Right lung (tissue), 10 donors: ENCODE measurements around the gene ATP6V0A4. TPM values are rescaled to one million over a fixed set of nuclear protein-coding genes. Genes with fewer than 3 reads are reported as not detected.
"Not testable (repeated sequence)": the region's sequence is repeated elsewhere in the genome, so short reads cannot be mapped to it uniquely, and the experiment has no call there.

ENCODE experiments used
- DNase-seq, 2 donors: peaks; one replicate each; pipeline ENCODE4 v3.0.0-alpha.2; 2013
- long read RNA-seq, 8 donors: transcript quantifications; one replicate each; lab custom pipeline, GENCODE V29; 2026
- polyA plus RNA-seq, 5 donors: library from polyadenylated mRNA; unstranded; fragments of 120-200 nt; gene quantifications; one replicate each; pipeline versions ENCODE4 v1.2.1 to v1.2.3, GENCODE V29; 2013; ENCODE audit warnings: inconsistent platforms in 1 of 5, low replicate concordance in 1 of 5; ENCODE audit not compliant: insufficient read length in 5 of 5, insufficient read depth in 1 of 5

Gene ATP6V0A4
- polyA plus RNA-seq = 1 to 10 TPM in 1 of 5 donors, under 1 TPM in 4; 0.31 to 1.1 (median 0.69) TPM
- long read RNA-seq, donor 1 = 0 reads
- long read RNA-seq, donor 2 = 0 reads
- long read RNA-seq, donor 3 = 0 reads
- long read RNA-seq, donor 4 = 0 reads
- long read RNA-seq, donor 5 = 0 reads
- long read RNA-seq, donor 6 = 0 reads
- long read RNA-seq, donor 7 = 0 reads
- long read RNA-seq, donor 8 = 0 reads

GRCh38 chr7:138797715-138798320 is at the start of gene ATP6V0A4, which contains the start of gene TMEM213:
ATP6V0A4 (minus strand) TSS chr7:138798196; CDS start chr7:138771247, 26,949 bp downstream.
TMEM213 (plus strand) TSS chr7:138797994; CDS start chr7:138798105, 111 bp downstream.
- DNase-seq = peak in 1 of 2 donors; percentile 3

- DNase-seq = peak in 1 of 2 donors; percentile 82
These were observed 47.7 kb upstream of the ATP6V0A4 start for GRCh38 chr7:138845711-138846110.

DNA sequence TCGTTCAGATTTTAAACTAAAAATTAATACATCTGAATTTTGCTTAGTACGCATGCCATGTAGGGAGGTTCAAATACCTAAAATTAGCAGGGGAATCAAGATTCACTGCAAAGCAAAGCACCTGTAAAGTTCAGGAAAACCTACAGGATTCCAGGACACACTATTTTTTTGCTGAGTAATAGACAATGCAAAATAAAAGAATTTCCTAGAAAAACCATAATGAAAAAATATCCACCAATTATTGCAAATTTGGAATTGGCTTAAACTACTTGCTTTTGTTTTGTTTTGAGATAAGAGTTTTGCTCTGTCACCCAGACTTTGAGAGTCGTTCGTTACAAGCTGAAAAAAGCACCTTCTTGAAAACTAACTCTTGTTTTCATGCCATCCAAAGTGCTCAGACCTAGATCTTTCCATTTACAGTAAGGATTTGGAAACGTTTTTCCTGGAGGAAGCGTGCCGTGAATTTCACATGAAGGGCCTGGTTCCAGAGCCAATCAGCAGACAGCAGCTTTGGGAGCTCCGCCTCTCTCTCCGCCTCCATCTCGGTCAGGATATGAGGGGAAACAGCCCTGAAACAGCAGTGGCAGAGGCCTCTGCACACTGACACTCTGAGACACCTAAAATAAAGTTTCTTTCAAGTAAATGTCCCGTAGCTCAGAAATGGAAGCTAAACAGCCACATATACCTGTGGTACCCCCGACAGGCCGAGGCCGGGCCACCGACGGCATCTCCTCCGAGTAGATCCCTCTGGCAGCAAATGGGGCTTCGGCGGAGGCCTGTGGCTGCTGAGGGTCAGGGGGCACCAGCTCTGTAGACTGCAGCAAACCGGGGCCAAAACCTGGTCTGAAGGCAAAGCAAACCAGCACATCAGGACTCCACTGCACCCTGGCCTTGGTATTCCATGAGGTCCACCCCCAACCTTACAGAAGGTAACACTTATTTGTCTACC is 45.9 kb upstream of the ATP6V0A4 start:
- no peak for DNase-seq

- DNase-seq = no peak
These were observed 44.1 kb upstream of the ATP6V0A4 start for GRCh38 chr7:138842111-138842510.

DNA sequence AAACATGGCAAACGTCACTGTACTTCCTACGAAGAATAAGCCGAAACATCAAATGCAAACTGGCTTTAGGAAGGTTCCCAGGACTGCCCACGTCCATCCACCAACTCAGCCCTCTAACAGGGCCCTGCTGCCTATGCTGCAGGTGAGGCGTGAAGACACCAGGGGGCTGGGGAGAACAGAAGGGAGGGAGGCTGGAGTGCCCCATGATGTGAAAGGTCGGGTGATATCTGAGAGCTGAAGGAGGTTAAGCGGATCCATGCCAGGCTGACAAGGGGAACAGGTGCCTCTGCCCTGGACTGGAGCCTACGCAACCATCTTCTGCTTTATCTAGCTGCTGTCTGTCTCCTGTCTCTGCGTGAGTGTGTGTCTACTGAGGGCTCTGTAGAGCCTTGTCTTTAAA is 40.2 kb upstream of the ATP6V0A4 start:
- DNase-seq = no peak

DNA sequence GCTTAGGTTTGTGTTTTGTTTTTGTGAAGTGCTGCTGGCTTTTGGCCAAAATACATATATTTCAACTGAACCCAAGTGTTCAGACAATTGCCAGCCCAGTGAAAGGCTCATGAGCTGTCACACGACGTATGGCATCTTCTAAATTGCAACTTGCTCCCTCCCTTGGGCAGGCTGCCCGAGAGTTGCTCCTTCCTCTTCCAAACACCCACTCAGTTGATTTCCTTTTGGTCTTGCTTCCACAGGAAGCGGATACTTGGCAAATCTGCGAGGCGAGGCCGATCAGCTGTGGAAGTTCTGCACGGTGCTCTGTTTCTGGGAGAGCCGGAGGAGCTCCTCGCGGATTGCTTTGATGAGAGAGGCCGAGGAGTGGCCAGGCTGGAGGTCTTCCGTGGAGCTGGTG is 39.6 kb upstream of the ATP6V0A4 start:
- peak; percentile 84 to 86 for DNase-seq

DNA sequence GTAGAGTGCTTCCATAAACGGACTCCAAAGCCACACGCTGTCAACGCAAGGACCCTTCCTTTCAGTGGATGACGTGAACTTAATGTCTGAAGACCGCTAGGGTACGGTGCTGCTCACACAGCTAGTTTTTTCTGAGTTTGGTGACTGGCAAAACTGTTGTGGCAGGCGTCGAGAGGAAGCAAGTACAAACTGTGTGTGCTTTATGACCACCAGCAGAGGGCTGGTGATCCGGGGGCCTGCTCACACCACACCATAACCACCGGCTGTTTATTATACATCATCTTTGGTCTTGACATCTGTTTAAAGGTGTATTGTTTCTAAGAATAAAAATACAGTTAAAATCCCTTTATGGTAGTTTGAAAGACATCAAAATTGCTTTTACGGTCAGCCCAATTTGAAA is 37.1 kb upstream of the ATP6V0A4 start:
- DNase-seq = no peak

DNA sequence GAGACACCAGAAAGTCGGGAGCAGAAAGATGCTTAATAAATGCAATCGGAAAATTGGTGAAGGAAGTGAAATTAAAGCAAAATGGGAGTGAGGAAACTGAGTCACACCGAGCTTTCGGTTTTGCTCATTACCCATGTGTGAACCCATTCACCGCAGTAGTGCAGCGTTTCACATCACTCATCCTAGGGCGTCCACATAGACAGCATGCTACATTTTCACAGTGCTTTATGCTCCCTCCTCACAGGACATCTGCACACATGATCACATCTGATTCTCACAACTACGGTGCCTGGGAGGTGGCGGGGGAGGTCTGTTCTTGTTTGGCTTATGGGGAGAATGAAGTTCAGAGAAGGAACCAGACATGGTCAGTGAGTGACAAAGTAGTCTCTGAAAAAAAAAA is 36.6 kb upstream of the ATP6V0A4 start:
- DNase-seq = no peak

DNA sequence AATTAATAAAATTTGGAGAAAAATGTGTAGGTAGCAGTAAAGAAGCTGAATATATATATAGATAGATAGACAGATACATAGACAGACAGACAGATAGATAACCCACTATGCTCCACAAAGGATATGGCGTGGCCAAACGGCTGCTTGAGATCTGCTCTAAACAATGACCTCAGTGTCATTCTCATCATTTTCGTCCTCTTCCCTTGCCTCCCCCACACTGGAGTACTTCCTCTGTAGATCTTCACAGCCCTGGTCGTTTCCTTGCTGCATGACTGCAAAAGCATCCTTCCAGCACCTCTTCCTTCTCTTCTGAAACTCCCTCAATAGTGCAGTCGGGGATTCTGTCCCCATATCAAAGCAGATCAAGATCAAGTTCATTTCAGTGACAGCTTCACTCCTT is 35.6 kb upstream of the ATP6V0A4 start:
- no peak for DNase-seq

DNA sequence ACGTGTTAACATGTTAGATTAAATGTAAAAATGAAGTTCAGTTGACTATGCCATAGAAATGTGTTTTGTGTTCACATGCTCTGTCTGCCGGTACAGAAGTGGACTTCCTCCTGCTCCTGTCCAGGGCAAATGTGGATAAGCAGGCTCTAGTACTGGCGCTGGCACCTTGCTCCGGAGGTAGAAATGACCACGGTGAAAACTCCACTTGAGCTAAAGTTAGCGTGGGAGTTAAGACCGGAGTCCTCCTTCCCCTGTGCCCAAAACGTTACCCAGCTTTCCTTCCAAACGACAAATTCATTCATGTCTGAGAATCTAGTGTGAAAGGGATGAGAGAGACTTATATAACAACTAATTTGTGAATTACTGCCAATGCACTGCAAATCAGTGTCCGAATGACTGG is 35.0 kb upstream of the ATP6V0A4 start:
- DNase-seq = no peak

DNA sequence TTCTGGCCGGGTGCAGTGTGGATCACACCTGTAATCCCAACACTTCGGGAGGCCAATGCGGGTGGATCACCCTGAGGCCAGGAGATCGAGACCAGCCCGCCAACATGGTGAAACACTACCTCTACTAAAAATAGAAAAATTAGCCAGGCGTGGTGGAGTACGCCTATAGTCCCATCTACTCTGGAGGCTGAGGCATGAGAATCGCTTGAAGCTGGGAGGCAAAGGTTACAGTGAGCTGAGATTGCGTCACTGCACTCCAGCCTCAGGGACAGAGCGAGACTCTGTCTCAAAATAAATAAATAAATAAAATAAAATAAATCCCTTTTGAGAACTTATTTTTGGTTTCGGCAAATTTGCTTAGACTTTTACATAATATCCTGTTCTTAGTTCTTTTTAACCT is 31.3 kb upstream of the ATP6V0A4 start:
- no peak for DNase-seq

- no peak for DNase-seq
These were observed 30.3 kb upstream of the ATP6V0A4 start for GRCh38 chr7:138828302-138828701.

DNA sequence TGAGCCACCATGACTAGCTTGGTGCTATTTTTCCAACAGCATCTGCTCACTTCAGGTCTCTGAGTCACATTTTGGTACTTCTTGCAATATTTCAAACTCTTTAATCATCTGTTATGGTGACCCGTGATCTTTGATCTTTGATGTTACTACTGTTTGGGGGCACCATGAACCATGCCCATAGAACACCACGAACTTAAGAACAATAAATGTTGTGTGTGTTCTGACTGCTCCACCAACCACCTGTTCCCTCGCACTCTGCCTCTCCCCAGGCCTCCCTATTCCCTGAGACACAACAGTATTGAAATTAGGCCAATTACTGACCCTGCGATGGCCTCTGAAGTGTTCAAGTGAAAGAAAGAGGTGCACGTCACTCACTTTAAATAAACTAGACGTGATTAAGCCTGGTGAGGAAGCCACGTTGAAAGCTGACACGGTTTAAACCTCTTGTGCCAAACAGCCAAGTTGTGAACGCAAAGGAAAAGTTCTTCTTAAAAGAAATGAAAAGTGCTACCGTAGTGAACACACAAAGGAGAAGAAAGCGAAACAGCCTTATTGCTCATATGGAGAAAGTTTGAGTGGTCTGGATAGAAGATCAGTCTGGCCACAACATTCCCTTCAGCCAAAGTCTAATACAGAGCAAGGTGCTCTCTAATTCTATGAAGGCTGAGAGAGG is 27.2 kb upstream of the ATP6V0A4 start:
- no peak for DNase-seq

- DNase-seq = no peak
These were observed 25.0 kb upstream of the ATP6V0A4 start for GRCh38 chr7:138822867-138823535.

- no peak for DNase-seq
These were observed 23.9 kb upstream of the ATP6V0A4 start for GRCh38 chr7:138821912-138822311.

DNA sequence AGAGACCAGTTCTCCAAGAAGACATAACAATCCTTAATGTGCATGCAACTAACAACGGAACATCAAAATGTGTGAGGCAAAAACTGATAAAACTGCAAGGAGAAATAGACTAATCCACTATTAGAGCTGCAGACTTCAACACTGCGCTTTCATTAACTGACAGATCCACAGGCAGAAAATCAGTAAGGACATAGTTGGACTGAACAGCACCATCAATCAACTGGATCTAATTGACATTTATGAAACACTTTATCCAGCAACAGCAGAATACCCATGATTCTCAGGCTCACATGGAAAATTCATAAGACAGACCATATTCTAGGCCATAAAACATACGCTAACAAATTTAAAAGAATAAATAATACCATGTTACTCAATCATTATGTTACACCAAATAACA is 21.6 kb upstream of the ATP6V0A4 start:
- DNase-seq = no peak

DNA sequence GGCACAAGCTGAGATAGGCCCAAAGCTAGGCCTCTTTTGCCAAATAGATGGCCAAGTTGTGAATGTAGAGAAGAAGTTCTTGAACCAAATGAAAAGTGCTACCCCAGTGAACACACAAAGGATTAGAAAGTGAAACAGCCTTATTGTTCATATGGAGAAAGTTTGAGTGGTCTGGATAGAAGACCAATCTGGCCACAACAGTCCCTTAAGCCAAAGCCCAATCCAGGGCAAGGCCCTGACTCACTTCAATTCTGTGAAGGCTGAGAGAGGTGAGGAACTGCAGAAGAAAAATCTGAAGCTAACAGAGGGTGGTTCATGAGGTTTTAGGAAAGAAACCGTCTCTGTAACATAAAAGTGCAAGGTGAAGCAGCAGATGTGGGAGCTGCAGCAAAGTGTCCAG is 18.7 kb upstream of the ATP6V0A4 start:
- no peak for DNase-seq

DNA sequence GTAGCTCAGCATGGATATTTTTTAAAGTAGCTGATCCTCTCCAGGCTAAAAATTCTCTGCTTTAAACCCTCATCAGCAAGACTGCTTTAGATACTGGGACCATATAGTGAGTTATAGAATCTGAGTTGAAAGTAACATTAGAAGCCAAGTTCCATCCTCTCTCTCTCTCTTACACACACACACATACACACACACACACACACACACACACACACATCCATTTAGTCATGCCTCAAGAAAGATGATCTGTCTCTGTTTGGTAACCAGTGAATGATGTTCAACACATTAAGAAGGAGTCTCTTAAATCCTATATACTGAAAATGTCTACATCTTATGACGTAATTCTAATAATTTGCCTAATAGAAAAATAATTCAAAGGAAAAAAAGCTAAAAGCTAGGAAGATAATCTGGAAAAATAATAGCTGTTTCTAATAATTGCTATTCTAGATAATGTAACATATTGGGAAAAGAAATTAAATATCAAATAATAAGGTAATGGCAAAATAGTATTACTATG is 16.9 kb upstream of the ATP6V0A4 start:
- DNase-seq = no peak

DNA sequence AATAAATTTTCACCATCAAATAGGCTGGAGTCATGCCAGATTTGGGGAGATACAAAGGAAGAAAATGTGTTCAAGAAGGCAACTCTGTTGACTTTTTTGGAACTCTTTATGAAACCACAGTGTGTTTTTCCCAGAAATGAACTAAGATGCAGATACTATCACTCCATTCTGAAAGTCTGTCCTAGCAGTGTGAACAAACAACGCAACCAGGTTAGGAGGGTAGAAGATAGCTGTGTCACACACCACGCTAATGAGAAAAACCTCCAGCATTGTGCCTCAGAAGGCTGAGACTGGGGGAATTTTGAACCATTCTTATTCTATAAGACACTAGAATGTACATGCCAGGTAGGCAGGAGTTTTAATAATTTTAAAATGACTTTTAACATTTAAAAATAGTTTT is 15.9 kb upstream of the ATP6V0A4 start:
- DNase-seq = no peak

- DNase-seq = not testable (repeated sequence)
These were observed 13.3 kb upstream of the ATP6V0A4 start for GRCh38 chr7:138811327-138811726.

DNA sequence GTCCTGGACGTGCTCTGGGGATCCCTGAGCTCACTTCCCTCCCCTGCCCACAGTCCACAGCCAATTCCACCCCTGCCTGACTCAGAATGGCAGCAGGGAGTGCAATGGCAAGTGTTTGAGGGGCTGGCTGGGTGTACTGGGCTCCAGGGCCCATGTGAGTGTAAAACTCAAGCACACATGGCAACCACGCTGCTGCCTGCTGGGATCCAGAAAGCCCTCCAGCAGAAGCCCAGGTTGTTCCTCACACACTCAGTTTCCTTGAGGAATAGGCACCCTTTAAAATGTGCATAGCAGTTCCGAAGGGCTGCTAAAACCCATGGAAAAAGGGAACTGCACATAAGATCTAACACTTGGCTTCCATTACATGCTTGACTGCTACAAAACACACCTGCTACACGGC is 11.3 kb upstream of the ATP6V0A4 start:
- no peak for DNase-seq
